GM12865 (cell line): ENCODE measurements around the gene PRUNE2.

Source experiments
- DNase-seq: peaks from one replicate; pipeline ENCODE4 v3.0.0; 2010; ENCODE audit warnings: low read depth
- H3K4me3 ChIP-seq: 2 replicates; pipeline ENCODE4 v1.5.1; 2011; ENCODE audit warnings: mild to moderate bottlenecking, low read depth, low read length, control low read depth
- CTCF ChIP-seq: IDR thresholded peaks from 2 replicates; pipeline ENCODE4 v1.5.1; 2011; ENCODE audit warnings: low read length, control low read depth, low read depth, inconsistent platforms; ENCODE audit not compliant: insufficient read depth; ENCODE audit errors: missing control alignments

Gene PRUNE2

DNA sequence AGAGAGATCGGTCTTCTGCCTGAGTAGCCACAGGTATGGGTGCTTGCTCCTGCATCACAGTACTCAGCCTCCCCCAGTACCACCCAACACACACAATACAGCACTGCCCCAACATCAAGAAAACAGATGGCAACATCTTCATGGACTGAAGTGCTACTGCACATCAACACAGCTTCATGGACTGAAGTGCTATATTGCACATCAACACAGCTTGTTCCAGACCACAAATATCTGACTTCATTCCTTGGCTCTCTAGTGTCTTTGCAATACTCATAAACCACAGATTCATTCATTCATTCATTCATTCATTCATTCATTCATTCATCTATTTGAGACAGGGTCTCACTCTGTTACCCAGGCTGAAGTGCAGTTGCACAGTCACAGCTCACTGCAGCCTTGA, 172.8 kb downstream of the PRUNE2 start:
- no peak for TF ChIP-seq CTCF
- no peak overlapping the region for H3K4me3 ChIP-seq
- DNase-seq: no peak

- no peak for DNase-seq
- H3K4me3 ChIP-seq: no peak overlapping the region
- no peak for TF ChIP-seq CTCF
Measured at GRCh38 chr9:76732341-76732958, 173.5 kb downstream of the PRUNE2 start.

DNA sequence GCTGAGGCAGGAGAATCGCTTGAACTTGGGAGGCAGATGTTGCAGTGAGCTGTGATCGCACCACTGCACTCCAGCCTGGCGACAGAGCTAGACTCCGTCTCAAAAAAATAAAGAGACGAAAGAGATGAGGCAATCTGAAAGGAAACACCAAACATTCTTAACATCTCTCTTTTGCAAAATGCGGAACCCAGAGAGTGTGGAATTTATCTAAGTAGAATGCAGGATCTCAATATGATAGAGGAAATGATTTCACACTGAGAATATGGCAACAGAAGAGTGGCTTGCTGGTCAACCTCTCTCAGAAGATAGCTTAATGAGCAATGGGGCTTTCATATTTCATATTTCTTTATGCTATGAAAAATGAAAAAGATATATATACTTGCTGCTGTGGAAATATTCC, 175.1 kb downstream of the PRUNE2 start:
- TF ChIP-seq CTCF: no peak
- no peak overlapping the region for H3K4me3 ChIP-seq
- no peak for DNase-seq

GRCh38 chr9:76729980-76730737, 175.8 kb downstream of the PRUNE2 start:
- DNase-seq: no peak
- TF ChIP-seq CTCF: no peak
- no peak overlapping the region for H3K4me3 ChIP-seq

DNA sequence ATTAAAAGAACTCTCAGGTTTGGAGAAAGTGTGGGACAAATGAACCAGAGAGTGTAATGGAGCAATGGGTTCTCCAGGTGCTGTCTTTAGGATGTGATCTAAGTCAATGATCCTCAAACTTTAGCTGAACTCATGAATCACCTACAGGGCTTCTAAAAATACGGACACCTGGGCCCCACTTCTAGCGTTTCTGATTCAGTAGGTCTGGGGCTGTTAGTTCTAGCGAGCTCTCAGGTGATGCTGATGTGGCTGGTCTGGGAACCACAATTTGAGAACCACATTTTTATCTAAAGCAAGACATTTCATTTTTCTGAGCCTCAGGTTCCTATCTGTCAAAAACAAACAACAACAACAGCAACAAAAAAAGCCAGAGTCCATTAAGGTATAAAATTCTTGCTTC, 176.8 kb downstream of the PRUNE2 start:
- no peak for DNase-seq
- TF ChIP-seq CTCF: no peak
- no peak overlapping the region for H3K4me3 ChIP-seq

GRCh38 chr9:76725885-76726284, 180.0 kb downstream of the PRUNE2 start:
- TF ChIP-seq CTCF: no peak
- DNase-seq: no peak
- no peak overlapping the region for H3K4me3 ChIP-seq
